ENCODE results near the gene AFAP1. TPM values are rescaled to one million over a fixed set of nuclear protein-coding genes. Genes with fewer than 3 reads are reported as not detected.

AFAP1 gene
- total and polyA plus RNA-seq, 2 of the 4 experiments (the other 2 are of a cell fraction): 48.2 to 80.9 TPM

DNA sequence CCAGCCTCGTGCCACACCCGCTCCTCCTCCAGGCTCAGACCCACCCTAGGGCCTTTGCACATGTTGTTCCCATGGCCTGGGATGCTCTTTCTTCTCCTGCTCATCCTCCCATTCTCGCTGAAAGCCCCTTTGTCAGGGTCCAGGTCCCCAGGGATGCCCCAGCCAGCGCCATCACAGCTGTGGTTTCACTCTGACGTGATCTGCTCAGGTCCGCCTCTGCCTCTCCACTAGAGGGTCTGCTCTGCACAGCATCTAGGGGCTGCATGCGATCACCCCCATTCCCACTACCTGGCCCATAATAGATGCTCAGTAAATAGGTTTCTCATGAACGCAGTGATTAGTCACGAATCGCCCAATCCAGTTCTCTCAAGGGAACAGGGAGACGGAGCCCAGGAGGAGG lies 222.5 kb downstream of the AFAP1 start:
- in situ Hi-C loops (cut with MboI; ENCODE audit: low sequenced_read_pairs): no loop called here
- CTCF ChIA-PET: no interaction called here

More for the DNA sequence above, 222.5 kb downstream of the AFAP1 start:
- peaks cover 37% of the 10 kb centered on the region for H3K27me3 ChIP-seq (ENCODE audit: control insufficient read depth, insufficient read depth, low read length)
- H3K18ac ChIP-seq (ENCODE audit: low read depth, low read length): no peak overlapping the region
- ATAC-seq (ENCODE audit: low read depth) (no peak), DNase-seq (no peak)
- no peaks in the 10 kb centered on the region for H3K4me1 ChIP-seq (ENCODE audit: control insufficient read depth, insufficient read depth, low read length)
- H3K9ac ChIP-seq (ENCODE audit: low read depth, low read length): no peak overlapping the region
- H2BK15ac ChIP-seq (ENCODE audit: low read depth, low read length): no peak overlapping the region
- peaks cover 5% of the 10 kb centered on the region for H3K9me3 ChIP-seq (ENCODE audit: control insufficient read depth, insufficient read depth, low read length)
- H2BK5ac ChIP-seq (ENCODE audit: low read depth, low read length, poor library complexity, severe bottlenecking): no peak overlapping the region
- no peak overlapping the region for H2BK120ac ChIP-seq (ENCODE audit: low read depth, low read length)
- no TSS peak for BruUV-seq (replicated peaks)
- H4K8ac ChIP-seq (ENCODE audit: low read depth in 2 of 2, low read length in 2 of 2): no peak overlapping the region
- H3K27ac ChIP-seq (ENCODE audit: insufficient read depth, low read length): no peak overlapping the region
- H3K36me3 ChIP-seq (ENCODE audit: control insufficient read depth, insufficient read depth, low read length): no peaks in the 10 kb centered on the region
- TF ChIP-seq, protein P1, sequence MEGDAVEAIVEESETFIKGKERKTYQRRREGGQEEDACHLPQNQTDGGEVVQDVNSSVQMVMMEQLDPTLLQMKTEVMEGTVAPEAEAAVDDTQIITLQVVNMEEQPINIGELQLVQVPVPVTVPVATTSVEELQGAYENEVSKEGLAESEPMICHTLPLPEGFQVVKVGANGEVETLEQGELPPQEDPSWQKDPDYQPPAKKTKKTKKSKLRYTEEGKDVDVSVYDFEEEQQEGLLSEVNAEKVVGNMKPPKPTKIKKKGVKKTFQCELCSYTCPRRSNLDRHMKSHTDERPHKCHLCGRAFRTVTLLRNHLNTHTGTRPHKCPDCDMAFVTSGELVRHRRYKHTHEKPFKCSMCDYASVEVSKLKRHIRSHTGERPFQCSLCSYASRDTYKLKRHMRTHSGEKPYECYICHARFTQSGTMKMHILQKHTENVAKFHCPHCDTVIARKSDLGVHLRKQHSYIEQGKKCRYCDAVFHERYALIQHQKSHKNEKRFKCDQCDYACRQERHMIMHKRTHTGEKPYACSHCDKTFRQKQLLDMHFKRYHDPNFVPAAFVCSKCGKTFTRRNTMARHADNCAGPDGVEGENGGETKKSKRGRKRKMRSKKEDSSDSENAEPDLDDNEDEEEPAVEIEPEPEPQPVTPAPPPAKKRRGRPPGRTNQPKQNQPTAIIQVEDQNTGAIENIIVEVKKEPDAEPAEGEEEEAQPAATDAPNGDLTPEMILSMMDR (conservative IDR thresholded peaks at IDR 0.05; ENCODE audit: low read depth, low read length): no peak
- TF ChIP-seq MXI1 (IDR thresholded peaks at IDR 0.05; ENCODE audit: borderline replicate concordance, low read depth, low read length): no peak
- no peak for TF ChIP-seq RAD21 (IDR thresholded peaks at IDR 0.05; ENCODE audit: low read length)
- no peak overlapping the region for H2BK20ac ChIP-seq (ENCODE audit: low read depth, low read length)
- no peak overlapping the region for H3K56ac ChIP-seq (ENCODE audit: extremely low read depth, insufficient read depth, low read length)
- H3K4me3 ChIP-seq (ENCODE audit: insufficient read depth, low read depth, low read length): no peak overlapping the region
- no peaks in the 10 kb centered on the region for H3K79me1 ChIP-seq (ENCODE audit: low read depth in 1 of 2, low read length in 2 of 2)
- H3K4me2 ChIP-seq (ENCODE audit: low read depth, low read length): no peak overlapping the region
- H3K9me1 ChIP-seq (ENCODE audit: insufficient read depth, low read length): no peaks in the 10 kb centered on the region
- no peak overlapping the region for H4K5ac ChIP-seq (ENCODE audit: low read depth, low read length)
- no peak overlapping the region for H4K91ac ChIP-seq (ENCODE audit: insufficient read depth, low read depth, low read length)
- H4K20me1 ChIP-seq (ENCODE audit: insufficient read depth, low read length): no peaks in the 10 kb centered on the region
- no peak overlapping the region for H3K14ac ChIP-seq (replicated peaks; ENCODE audit: low read depth, low read length)
- H2AFZ ChIP-seq (replicated peaks; ENCODE audit: low read length, poor library complexity): no peak overlapping the region
- whole genome bisulfite sequencing, 2 experiments (ENCODE audit: extremely low coverage in 2 of 2, insufficient read length in 1 of 2): 81% methylated on average over 5 of the region's 11 CpGs; no CpG with 5 or more reads in 1 of the 2 experiments
- H3K23ac ChIP-seq (ENCODE audit: low read depth, low read length): no peak overlapping the region
- no peak overlapping the region for H2AK5ac ChIP-seq (ENCODE audit: low read depth, low read length)
- dilution Hi-C loops (cut with HindIII; ENCODE audit: low sequenced_read_pairs, unreplicated experiment): no loop called here
- H3K4ac ChIP-seq (ENCODE audit: low read depth, low read length): no peak overlapping the region
- H2AK9ac ChIP-seq (replicated peaks; ENCODE audit: low read depth, low read length, poor library complexity): no peak overlapping the region
- POLR2A ChIA-PET (ENCODE audit: unreplicated experiment): no interaction called here
- intact Hi-C loops (cut with micrococcal nuclease): no loop called here

Measured in IMR-90 (cell line).